NCI-H1092 (cell line): ENCODE measurements around the gene TEX2.
"Not testable (repeated sequence)": the region's sequence is repeated elsewhere in the genome, so short reads cannot be mapped to it uniquely, and the experiment has no call there.

Experiments used
- DNase-seq: peaks from one replicate; lab custom pipeline; 2025; lab: John Stamatoyannopoulos, UW

TEX2 gene

DNA sequence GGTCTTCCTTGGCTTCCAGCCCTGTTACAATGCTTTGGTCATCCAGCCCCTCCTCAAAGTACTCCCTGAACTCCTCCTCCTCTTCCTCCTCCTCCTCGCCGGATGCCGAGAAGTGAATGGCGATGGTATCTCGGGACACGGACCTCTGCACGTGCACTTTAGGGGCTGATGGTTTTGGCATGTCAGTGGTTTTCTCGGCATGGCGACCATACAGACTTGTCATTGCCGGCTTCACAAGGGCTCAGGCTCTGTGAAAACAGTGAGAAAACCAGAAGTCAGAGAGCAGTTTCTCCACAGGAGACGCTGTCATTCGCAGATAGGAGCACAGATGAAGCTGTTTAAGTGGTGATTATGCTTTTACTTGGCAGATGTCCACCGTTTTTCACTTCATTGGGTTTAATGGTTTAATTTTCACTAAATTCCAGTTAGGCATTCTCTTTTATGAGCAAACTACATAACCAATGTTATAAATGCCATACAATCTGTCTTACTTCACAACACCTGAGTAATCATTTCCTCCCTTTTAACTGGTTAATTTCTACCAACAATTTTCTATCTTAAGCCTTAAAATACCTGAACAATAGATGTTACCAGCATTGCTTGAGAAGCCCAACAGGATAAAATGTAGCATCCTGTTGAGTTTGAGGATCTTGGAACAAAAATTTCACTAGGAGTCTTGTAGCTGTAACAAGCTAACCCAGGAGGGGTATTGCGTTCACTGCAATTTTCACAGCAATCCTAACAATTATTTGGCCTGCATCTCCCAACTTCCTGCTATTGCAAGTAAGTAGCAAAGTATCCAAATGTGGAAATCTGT, 48.9 kb downstream of the TEX2 start:
- peak; percentile 50 for DNase-seq

DNA sequence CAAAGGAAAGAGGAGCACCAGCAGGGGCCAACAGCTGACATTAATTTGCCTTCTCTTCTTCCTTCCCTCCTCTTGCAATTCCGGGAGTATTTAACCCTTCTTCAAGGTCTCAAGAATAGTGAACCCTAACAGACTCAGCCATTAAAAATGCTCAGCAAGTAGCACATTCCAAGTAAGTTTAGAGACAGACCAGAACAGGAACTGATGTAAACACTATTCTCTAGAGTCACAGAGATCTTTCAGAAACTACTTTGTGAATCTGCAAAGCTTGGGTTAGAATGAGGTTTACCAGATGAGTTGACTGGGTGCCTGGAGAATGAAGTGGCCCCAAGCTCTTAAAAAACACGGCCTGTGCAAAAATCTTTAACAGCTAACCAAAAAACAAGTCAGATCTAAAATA, 50.9 kb downstream of the TEX2 start:
- DNase-seq: no peak

- DNase-seq: no peak
These were observed 53.1 kb downstream of the TEX2 start for GRCh38 chr17:64209983-64210382.

- DNase-seq: no peak
These were observed 53.6 kb downstream of the TEX2 start for GRCh38 chr17:64209356-64209941.

DNA sequence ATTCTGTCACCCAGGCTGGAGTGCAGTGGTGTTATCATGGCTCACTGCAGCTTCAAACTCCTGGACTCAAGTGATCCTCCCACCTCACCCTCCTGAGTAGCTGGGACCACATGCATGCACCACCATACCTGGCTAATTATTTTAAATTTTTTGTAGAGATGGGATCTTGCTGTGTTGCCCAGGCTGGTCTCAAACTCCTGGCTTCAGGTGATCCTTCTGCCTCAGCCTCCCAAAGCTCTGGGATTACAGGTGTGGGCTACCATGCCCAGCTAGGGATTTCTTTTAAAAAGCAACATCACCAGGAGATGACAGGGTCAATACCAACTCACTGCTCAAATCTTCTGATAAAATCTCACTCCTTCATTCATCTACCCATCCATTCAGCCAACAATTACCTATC, 54.4 kb downstream of the TEX2 start:
- not testable (repeated sequence) for DNase-seq

GRCh38 chr17:64205804-64206203, 57.3 kb downstream of the TEX2 start:
- DNase-seq: no peak

GRCh38 chr17:64203630-64204029, 59.4 kb downstream of the TEX2 start:
- no peak for DNase-seq

- no peak for DNase-seq
These were observed 60.2 kb downstream of the TEX2 start for GRCh38 chr17:64202683-64203344.

- no peak for DNase-seq
These were observed 62.7 kb downstream of the TEX2 start for GRCh38 chr17:64200080-64201032.

- DNase-seq: no peak
These were observed 64.5 kb downstream of the TEX2 start for GRCh38 chr17:64198331-64199090.

DNA sequence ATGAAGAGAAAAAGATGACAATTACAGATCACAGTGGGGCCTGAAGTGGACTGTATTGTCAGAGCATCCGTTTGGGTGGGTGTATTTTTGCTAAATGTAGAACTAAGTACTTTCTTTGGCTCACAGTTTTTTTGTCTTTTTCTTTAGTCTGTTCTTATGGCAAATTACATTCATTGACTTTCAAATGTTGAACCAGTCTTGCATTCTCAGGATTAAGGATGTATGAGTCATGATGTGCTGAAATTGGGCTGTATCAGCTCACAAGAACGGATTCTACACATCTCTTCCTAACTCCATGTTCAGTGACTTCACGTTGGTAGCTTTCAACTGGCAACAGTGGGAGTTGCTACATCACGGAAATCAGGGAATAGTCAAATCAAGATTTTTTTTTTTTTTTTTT, 66.5 kb downstream of the TEX2 start:
- DNase-seq: no peak

GRCh38 chr17:64193561-64193960, 69.5 kb downstream of the TEX2 start:
- no peak for DNase-seq

DNA sequence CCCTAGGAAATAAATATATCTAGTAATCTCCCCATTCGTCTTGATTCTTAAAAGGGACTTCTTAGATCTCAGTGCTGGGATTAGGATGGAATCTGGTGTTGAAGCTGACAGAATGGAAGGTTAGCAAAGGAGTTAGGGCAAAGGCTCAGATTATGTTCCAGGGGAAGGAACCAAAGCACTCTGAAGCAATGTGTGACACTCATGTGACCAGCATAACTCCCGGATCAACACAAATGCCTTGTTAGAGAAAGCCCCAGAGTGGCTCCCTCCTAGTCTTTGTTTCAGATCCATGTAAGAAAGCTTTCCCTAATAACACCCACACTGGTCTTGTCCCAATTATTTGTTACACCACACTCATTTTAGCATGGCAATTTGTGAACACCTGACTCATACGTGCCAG, 70.5 kb downstream of the TEX2 start:
- no peak for DNase-seq

DNA sequence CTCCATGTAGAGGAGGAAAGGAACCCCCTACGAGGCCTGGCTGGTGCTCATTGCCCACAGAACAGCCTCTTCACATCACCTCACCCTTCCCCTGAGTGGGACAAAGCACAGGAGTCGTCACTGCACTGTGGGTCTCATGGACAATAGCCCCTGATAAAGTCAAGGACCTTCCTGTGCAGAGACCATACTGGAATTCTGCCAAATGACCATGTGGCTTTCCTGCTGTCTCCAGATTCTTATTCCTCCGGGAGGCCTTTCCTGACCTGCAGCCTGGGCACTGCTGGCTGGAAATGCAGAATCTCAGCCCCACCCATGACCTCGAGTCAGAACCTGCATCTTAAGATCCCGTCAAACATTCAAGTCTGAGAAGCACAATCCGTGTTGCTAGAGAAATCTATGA, 72.6 kb downstream of the TEX2 start:
- peak; percentile 6 for DNase-seq

- DNase-seq: no peak
These were observed 75.0 kb downstream of the TEX2 start for GRCh38 chr17:64188088-64188487.

GRCh38 chr17:64187093-64187895, 75.8 kb downstream of the TEX2 start:
- no peak for DNase-seq

DNA sequence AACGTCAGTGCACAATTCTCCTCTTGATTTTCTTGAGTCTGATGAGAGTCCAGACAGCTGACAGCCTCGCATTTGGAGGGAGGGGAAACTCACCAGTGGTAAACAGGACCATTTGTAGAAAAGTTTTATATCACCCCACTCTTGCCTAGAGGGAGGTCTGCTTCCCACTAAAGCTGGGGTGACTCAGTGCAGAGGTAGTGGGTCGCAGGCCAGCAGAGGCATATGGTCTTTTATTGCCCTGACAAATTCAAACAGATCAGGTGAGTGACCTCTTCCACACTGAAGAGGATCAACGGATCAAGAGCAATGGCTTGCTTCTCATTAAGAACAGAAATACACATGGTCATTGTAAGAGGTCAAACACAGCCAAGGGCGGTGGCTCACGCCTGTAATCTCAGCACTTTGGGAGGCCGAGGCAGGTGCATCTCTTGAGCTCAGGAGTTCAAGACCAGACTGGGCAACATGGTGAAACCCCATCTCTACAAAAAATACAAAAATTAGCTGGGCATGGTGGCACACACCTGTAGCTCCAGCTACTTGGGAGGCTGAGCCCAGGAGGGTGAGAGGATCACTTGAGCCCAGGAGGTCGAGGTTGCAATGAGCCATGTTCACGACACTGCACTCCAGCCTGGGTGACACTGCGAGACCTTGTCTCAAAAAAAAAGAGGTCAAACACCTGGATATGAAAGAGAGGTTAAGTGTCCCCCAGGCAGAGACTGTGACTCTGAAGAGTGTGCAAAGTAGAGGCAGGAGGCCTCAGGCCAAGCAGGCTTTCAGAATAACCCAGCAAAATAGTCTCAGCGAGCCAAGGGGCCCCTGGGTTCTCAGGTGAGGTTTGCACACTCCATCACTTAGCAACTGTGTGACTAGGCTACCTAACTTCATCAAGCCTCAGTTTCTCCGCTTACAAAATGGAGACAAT, 76.6 kb downstream of the TEX2 start:
- DNase-seq: no peak

DNA sequence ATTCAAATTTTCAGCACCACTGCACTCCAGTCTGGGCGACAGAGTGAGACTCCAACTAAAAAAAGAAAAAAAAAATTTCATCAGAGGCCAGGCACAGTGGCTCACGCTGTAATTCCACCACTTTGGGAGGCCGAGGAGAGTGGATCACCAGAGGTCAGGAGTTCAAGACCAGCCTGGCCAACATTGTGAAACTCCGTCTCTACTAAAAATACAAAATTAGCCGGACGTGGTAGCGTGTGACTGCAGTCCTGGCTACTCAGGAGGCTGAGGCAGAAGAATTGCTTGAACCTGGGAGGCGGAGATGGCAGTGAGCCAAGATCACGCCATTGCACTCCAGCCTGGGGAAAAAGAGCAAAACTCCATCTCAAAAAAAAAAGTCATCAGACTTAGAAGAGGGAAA, 77.5 kb downstream of the TEX2 start:
- DNase-seq: not testable (repeated sequence)

DNA sequence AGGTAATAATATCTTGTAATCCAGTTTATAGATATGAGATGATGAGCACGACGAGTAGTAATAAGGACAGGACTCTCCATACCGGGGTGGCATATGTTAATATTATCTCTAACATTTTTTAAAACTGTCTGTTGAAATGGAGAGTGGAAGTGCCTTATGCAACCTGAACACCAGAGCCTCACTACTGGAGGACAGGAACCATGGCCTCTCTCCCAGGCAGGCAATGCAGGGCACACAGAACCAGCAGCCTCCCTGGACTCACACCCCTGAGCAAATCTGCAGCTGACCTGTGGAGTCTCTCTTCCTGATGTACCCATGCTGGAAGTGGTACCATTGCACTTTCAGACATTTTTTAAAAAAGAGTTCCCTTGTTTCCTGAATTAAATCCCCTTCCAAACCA, 78.0 kb downstream of the TEX2 start:
- DNase-seq: no peak
